GM15510 (cell line): ENCODE measurements around the gene CMIP.

Experiments
- POLR2A ChIP-seq: IDR thresholded peaks from 3 replicates; pipeline ENCODE4 v1.6.1; 2011; ENCODE audit warnings: borderline replicate concordance; ENCODE audit not compliant: insufficient read length; ENCODE audit errors: extremely low read depth

Gene CMIP

GRCh38 chr16:81544261-81544660 lies 99.7 kb downstream of the CMIP start:
- TF ChIP-seq POLR2A, result no peak

- TF ChIP-seq POLR2A, result no peak
These were observed 100.2 kb downstream of the CMIP start for GRCh38 chr16:81544700-81545271.

- no peak for TF ChIP-seq POLR2A
These were observed 101.1 kb downstream of the CMIP start for GRCh38 chr16:81545470-81546250.

- no peak for TF ChIP-seq POLR2A
These were observed 102.2 kb downstream of the CMIP start for GRCh38 chr16:81546781-81547180.

- no peak for TF ChIP-seq POLR2A
These were observed 102.8 kb downstream of the CMIP start for GRCh38 chr16:81547194-81547938.

GRCh38 chr16:81547939-81548216 lies 103.3 kb downstream of the CMIP start:
- no peak for TF ChIP-seq POLR2A

- TF ChIP-seq POLR2A, result no peak
These were observed 103.9 kb downstream of the CMIP start for GRCh38 chr16:81548551-81548875.

- TF ChIP-seq POLR2A, result no peak
These were observed 104.4 kb downstream of the CMIP start for GRCh38 chr16:81548876-81549546.

GRCh38 chr16:81549547-81550431 lies 105.2 kb downstream of the CMIP start:
- TF ChIP-seq POLR2A, result no peak

- no peak for TF ChIP-seq POLR2A
These were observed 105.8 kb downstream of the CMIP start for GRCh38 chr16:81550432-81550808.

GRCh38 chr16:81551151-81551808 lies 106.7 kb downstream of the CMIP start:
- no peak for TF ChIP-seq POLR2A

GRCh38 chr16:81551821-81552304 lies 107.3 kb downstream of the CMIP start:
- TF ChIP-seq POLR2A, result no peak

- TF ChIP-seq POLR2A, result no peak
These were observed 108.1 kb downstream of the CMIP start for GRCh38 chr16:81552743-81553079.
